ENCODE measurements around the gene APOA5. TPM values are rescaled to one million over a fixed set of nuclear protein-coding genes. Genes with fewer than 3 reads are reported as not detected.

The APOA5 gene
- total RNA-seq, 4 donors from 2014 or later, result not detected

DNA sequence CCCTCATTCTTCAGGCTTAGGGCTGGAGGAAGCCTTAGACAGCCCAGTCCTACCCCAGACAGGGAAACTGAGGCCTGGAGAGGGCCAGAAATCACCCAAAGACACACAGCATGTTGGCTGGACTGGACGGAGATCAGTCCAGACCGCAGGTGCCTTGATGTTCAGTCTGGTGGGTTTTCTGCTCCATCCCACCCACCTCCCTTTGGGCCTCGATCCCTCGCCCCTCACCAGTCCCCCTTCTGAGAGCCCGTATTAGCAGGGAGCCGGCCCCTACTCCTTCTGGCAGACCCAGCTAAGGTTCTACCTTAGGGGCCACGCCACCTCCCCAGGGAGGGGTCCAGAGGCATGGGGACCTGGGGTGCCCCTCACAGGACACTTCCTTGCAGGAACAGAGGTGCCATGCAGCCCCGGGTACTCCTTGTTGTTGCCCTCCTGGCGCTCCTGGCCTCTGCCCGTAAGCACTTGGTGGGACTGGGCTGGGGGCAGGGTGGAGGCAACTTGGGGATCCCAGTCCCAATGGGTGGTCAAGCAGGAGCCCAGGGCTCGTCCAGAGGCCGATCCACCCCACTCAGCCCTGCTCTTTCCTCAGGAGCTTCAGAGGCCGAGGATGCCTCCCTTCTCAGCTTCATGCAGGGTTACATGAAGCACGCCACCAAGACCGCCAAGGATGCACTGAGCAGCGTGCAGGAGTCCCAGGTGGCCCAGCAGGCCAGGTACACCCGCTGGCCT is 38.7 kb upstream of the APOA5 start:
- intact Hi-C loops (cut with DNase I), result no loop called here

DNA sequence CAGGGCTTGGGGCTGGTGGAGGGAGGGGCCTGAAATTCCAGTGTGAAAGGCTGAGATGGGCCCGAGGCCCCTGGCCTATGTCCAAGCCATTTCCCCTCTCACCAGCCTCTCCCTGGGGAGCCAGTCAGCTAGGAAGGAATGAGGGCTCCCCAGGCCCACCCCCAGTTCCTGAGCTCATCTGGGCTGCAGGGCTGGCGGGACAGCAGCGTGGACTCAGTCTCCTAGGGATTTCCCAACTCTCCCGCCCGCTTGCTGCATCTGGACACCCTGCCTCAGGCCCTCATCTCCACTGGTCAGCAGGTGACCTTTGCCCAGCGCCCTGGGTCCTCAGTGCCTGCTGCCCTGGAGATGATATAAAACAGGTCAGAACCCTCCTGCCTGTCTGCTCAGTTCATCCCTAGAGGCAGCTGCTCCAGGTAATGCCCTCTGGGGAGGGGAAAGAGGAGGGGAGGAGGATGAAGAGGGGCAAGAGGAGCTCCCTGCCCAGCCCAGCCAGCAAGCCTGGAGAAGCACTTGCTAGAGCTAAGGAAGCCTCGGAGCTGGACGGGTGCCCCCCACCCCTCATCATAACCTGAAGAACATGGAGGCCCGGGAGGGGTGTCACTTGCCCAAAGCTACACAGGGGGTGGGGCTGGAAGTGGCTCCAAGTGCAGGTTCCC is 38.0 kb upstream of the APOA5 start, which contains the start of gene APOC3:
APOC3 (plus strand) TSS at position 383 of the 659 bp plus-strand sequence. CDS start 676 bp downstream, outside the sequence.
- 59% methylated on average over 4 of the region's 9 CpGs; no CpG with 5 or more reads in 1 of the 2 donors for WGBS, 2 donors
- no peak for DNase-seq
- intact Hi-C loops (cut with DNase I), result no loop called here
- Histone ChIP-seq H3K36me3 (no peaks in the 10 kb centered on the region), H3K4me3 (no peak within 1 kb of the TSS), H3K4me1 (no peaks in the 10 kb centered on the region), H3K27ac (no peak within 1 kb of the TSS), H3K27me3 (no peaks in the 10 kb centered on the region), H3K9me3 (no peaks in the 10 kb centered on the region)
- TF ChIP-seq POLR2A (IDR thresholded peaks at IDR 0.05), result no peak
- TF ChIP-seq, protein P1, sequence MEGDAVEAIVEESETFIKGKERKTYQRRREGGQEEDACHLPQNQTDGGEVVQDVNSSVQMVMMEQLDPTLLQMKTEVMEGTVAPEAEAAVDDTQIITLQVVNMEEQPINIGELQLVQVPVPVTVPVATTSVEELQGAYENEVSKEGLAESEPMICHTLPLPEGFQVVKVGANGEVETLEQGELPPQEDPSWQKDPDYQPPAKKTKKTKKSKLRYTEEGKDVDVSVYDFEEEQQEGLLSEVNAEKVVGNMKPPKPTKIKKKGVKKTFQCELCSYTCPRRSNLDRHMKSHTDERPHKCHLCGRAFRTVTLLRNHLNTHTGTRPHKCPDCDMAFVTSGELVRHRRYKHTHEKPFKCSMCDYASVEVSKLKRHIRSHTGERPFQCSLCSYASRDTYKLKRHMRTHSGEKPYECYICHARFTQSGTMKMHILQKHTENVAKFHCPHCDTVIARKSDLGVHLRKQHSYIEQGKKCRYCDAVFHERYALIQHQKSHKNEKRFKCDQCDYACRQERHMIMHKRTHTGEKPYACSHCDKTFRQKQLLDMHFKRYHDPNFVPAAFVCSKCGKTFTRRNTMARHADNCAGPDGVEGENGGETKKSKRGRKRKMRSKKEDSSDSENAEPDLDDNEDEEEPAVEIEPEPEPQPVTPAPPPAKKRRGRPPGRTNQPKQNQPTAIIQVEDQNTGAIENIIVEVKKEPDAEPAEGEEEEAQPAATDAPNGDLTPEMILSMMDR (IDR thresholded peaks at IDR 0.05), result no peak

More for the DNA sequence above, 38.7 kb upstream of the APOA5 start:
- Histone ChIP-seq H3K4me3 (no peak overlapping the region), H3K27me3 (peaks cover 0 to 7% (median 0%) of the 10 kb centered on the region in 4 donors), H3K4me1 (peaks cover 3 to 6% (median 4%) of the 10 kb centered on the region in 3 donors), H3K27ac (no peak overlapping the region), H3K9me3 (no peaks in the 10 kb centered on the region), H3K36me3 (no peaks in the 10 kb centered on the region)
- WGBS, 2 donors, result 87 to 92% methylated on average over 2 to 10 of the region's 17 CpGs
- DNase-seq, result no peak
- no peak for TF ChIP-seq POLR2A (IDR thresholded peaks at IDR 0.05)
- TF ChIP-seq, protein P1 (IDR thresholded peaks at IDR 0.05), result no peak

DNA sequence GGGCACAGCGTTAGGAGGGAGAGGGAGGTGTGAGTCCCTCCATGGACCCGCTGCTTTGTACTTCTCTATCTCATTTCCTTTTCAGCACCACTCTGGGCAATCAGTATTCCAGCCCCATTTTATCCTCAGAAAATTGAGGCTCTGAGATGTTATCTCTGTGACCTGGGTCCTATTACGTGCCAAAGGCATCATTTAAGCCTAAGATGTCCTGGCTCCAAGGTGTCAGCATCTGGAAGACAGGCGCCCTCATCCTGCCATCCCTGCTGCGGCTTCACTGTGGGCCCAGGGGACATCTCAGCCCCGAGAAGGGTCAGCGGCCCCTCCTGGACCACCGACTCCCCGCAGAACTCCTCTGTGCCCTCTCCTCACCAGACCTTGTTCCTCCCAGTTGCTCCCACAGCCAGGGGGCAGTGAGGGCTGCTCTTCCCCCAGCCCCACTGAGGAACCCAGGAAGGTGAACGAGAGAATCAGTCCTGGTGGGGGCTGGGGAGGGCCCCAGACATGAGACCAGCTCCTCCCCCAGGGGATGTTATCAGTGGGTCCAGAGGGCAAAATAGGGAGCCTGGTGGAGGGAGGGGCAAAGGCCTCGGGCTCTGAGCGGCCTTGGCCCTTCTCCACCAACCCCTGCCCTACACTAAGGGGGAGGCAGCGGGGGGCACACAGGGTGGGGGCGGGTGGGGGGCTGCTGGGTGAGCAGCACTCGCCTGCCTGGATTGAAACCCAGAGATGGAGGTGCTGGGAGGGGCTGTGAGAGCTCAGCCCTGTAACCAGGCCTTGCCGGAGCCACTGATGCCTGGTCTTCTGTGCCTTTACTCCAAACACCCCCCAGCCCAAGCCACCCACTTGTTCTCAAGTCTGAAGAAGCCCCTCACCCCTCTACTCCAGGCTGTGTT is 37.2 kb upstream of the APOA5 start:
- H3K27ac ChIP-seq, result no peak overlapping the region
- no peak for DNase-seq
- WGBS, 2 donors, result 56 to 77% methylated on average over 4 to 14 of the region's 16 CpGs
- H3K9me3 ChIP-seq, result no peaks in the 10 kb centered on the region
- no peak overlapping the region for H3K4me3 ChIP-seq
- TF ChIP-seq, protein P1 (IDR thresholded peaks at IDR 0.05), result no peak
- TF ChIP-seq POLR2A (IDR thresholded peaks at IDR 0.05), result no peak
- no peaks in the 10 kb centered on the region for H3K4me1 ChIP-seq
- no peaks in the 10 kb centered on the region for H3K36me3 ChIP-seq
- H3K27me3 ChIP-seq, result no peaks in the 10 kb centered on the region
- intact Hi-C loops (cut with DNase I), result no loop called here

DNA sequence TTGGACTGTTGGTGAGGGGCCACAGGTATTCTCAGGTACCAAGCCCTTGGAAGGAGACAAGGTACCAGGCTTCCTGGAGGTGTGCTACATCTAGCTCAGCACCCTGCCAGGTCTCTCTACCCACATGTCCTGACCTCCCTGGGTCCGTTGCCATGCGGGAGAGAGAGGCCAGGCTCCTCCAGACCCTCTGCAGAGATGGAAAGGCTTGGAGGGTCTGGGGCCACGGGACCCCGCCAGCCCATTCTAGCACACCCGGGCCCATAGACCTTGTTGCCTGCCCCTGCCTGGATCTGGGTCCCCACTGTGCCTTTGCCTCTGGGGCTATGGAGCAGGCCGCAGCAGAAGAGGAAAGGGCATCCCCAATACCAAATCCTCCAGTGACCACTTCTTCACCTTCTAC is 35.8 kb upstream of the APOA5 start:
- H3K4me3 ChIP-seq, result no peak overlapping the region
- 95 to 96% methylated on average over 4 of the region's 6 CpGs for whole genome bisulfite sequencing, 2 donors
- no peak overlapping the region for H3K27ac ChIP-seq
- TF ChIP-seq, protein P1 (IDR thresholded peaks at IDR 0.05), result no peak
- TF ChIP-seq POLR2A (IDR thresholded peaks at IDR 0.05), result no peak
- no peaks in the 10 kb centered on the region for H3K4me1 ChIP-seq
- H3K36me3 ChIP-seq, result no peaks in the 10 kb centered on the region
- no peaks in the 10 kb centered on the region for H3K9me3 ChIP-seq
- intact Hi-C loops (cut with DNase I), result no loop called here
- no peak for DNase-seq
- H3K27me3 ChIP-seq, result no peaks in the 10 kb centered on the region

Measured in esophagus squamous epithelium (tissue), 5 donors.